Liver (tissue), 9 donors: ENCODE results near the gene CACNA1E. TPM values are rescaled to one million over a fixed set of nuclear protein-coding genes. Genes with fewer than 3 reads are reported as not detected.
A peak's percentile ranks its signal among the peaks of the same experiment; 100 is the strongest.

Experiments used
- DNase-seq: peaks from one replicate; pipeline ENCODE4 v3.0.0-alpha.2; 2017; ENCODE audit warnings: low spot score
- H3K27ac ChIP-seq, 2 donors: one replicate each; pipeline ENCODE4 v1.7.0; 2013; ENCODE audit warnings: inconsistent platforms in 2 of 2, low read length in 2 of 2, control low read depth in 1 of 2, low read depth in 1 of 2, mild to moderate bottlenecking in 1 of 2
- H3K27me3 ChIP-seq, 4 donors: one replicate each; pipeline versions ENCODE4 v1.6.1 to v1.7.0; 2013; ENCODE audit warnings: low read length in 3 of 4, inconsistent platforms in 1 of 4, mild to moderate bottlenecking in 1 of 4, moderate library complexity in 1 of 4; ENCODE audit not compliant: control insufficient read depth in 4 of 4, insufficient read depth in 4 of 4
- H3K36me3 ChIP-seq, 4 donors: one replicate each; pipeline versions ENCODE4 v1.6.1 to v1.7.0; 2013; ENCODE audit warnings: low read length in 3 of 4, mild to moderate bottlenecking in 3 of 4, low read depth in 1 of 4, moderate library complexity in 1 of 4; ENCODE audit not compliant: control insufficient read depth in 4 of 4, insufficient read depth in 3 of 4
- H3K4me1 ChIP-seq, 4 donors: one replicate each; pipeline versions ENCODE4 v1.6.1 to v1.7.0; 2013; ENCODE audit warnings: low read length in 3 of 4, mild to moderate bottlenecking in 3 of 4, moderate library complexity in 1 of 4; ENCODE audit not compliant: control insufficient read depth in 4 of 4, insufficient read depth in 4 of 4
- H3K4me3 ChIP-seq, 3 donors: one replicate each; pipeline versions ENCODE4 v1.6.1 to v1.7.0; 2013; ENCODE audit warnings: low read length in 3 of 3, control low read depth in 1 of 3, low read depth in 1 of 3, mild to moderate bottlenecking in 1 of 3
- H3K9ac ChIP-seq, 2 donors: one replicate each; pipeline ENCODE4 v1.7.0; 2013; ENCODE audit warnings: low read length in 2 of 2, mild to moderate bottlenecking in 2 of 2, moderate library complexity in 2 of 2, control low read depth in 1 of 2, low read depth in 1 of 2
- H3K9me3 ChIP-seq, 4 donors: one replicate each; pipeline versions ENCODE4 v1.6.1 to v1.7.0; 2013; ENCODE audit warnings: low read length in 3 of 4; ENCODE audit not compliant: control insufficient read depth in 4 of 4
- EGR1 ChIP-seq, 2 donors: IDR thresholded peaks; 2 replicates each; pipeline ENCODE4 v1.6.1; 2016 to 2018; ENCODE audit warnings: antibody characterized with exemption in 2 of 2, low read depth in 2 of 2
- FOXA1 ChIP-seq: IDR thresholded peaks from 2 replicates; pipeline ENCODE4 v1.6.1; 2016; ENCODE audit warnings: antibody characterized with exemption
- FOXA2 ChIP-seq: IDR thresholded peaks from 2 replicates; pipeline ENCODE4 v1.6.1; 2016; ENCODE audit warnings: antibody characterized with exemption
- GABPA ChIP-seq, 2 donors: IDR thresholded peaks in 1 of 2; conservative IDR thresholded peaks in 1 of 2; 2 replicates each; pipeline ENCODE4 v1.6.1; 2016; ENCODE audit warnings: antibody characterized with exemption in 2 of 2, mild to moderate bottlenecking in 1 of 2, moderate library complexity in 1 of 2
- HNF4A ChIP-seq, 2 donors: conservative IDR thresholded peaks; 2 replicates each; pipeline ENCODE4 v1.6.1; 2016; ENCODE audit warnings: antibody characterized with exemption in 2 of 2, mild to moderate bottlenecking in 2 of 2
- HNF4G ChIP-seq: IDR thresholded peaks from 2 replicates; pipeline ENCODE4 v1.6.1; 2016; ENCODE audit warnings: antibody characterized with exemption
- JUND ChIP-seq, 2 donors: IDR thresholded peaks; 2 replicates each; pipeline ENCODE4 v1.6.1; 2016; ENCODE audit warnings: antibody characterized with exemption in 2 of 2
- NR2F2 ChIP-seq: IDR thresholded peaks from 2 replicates; pipeline ENCODE4 v1.6.1; 2016; ENCODE audit warnings: antibody characterized with exemption
- RAD21 ChIP-seq, 2 donors: IDR thresholded peaks; 2 replicates each; pipeline ENCODE4 v1.6.1; 2016; ENCODE audit warnings: antibody characterized with exemption in 2 of 2, mild to moderate bottlenecking in 2 of 2
- RXRA ChIP-seq, 2 donors: IDR thresholded peaks; 2 replicates each; pipeline ENCODE4 v1.6.1; 2017 to 2018; ENCODE audit warnings: antibody characterized with exemption in 2 of 2, mild to moderate bottlenecking in 1 of 2
- SP1 ChIP-seq: IDR thresholded peaks from 2 replicates; pipeline ENCODE4 v1.6.1; 2018; ENCODE audit warnings: antibody characterized with exemption, mild to moderate bottlenecking
- TAF1 ChIP-seq: conservative IDR thresholded peaks from 2 replicates; pipeline ENCODE4 v1.6.1; 2016; ENCODE audit warnings: antibody characterized with exemption, mild to moderate bottlenecking
- YY1 ChIP-seq: IDR thresholded peaks from 2 replicates; pipeline ENCODE4 v1.6.1; 2016; ENCODE audit warnings: antibody characterized with exemption, mild to moderate bottlenecking
- WGBS: extraction: QIAGEN DNeasy Blood & Tissue Kit; methylation state at CpG from one replicate; pipeline ENCODE4 v1.1.7; 2013; 5-methylcytosine and 5-hydroxymethylcytosine counted together
- polyA plus RNA-seq, 2 donors: library from polyadenylated mRNA; stranded (reverse) in 1 of 2; unstranded in 1 of 2; fragments of 200-250 nt in 1 of 2; fragments of >200 nt in 1 of 2; fragmentation: Nextera tagmentation in 1 of 2; extraction: Ambion mirVana in 1 of 2; gene quantifications; one replicate each; pipeline versions ENCODE4 v1.2.1 to v1.2.3, GENCODE V29; 2013 to 2015
- total RNA-seq, 2 donors: library from RNA; depleted of rRNA; stranded (reverse); fragments of >200 nt; gene quantifications; one replicate each; pipeline ENCODE4 v1.2.3, GENCODE V29; 2014
- TF ChIP-seq, protein P1 (sequence below): IDR thresholded peaks from 2 replicates; pipeline ENCODE4 v1.6.1; 2016; ENCODE audit warnings: antibody characterized with exemption, mild to moderate bottlenecking
- TF ChIP-seq, protein P2 (sequence below): IDR thresholded peaks from 2 replicates; pipeline ENCODE4 v1.6.1; 2016; ENCODE audit warnings: antibody characterized with exemption
- TF ChIP-seq, protein P3 (sequence below): fragments of 150-350 bp; IDR thresholded peaks from 2 replicates; pipeline ENCODE4 v1.5.1; 2017; ENCODE audit warnings: improper control_type of control experiment, low read depth, low read length; ENCODE audit not compliant: missing input control
- TF ChIP-seq, protein P4 (sequence below): IDR thresholded peaks from 2 replicates; pipeline ENCODE4 v1.6.1; 2016; ENCODE audit warnings: antibody characterized with exemption
- TF ChIP-seq, protein P5 (sequence below): IDR thresholded peaks from 2 replicates; pipeline ENCODE4 v1.6.1; 2016; ENCODE audit warnings: antibody characterized with exemption
- donor health status: healthy.
- donor health status: healthy.
- donor health status: healthy.
- donor health status: healthy.
- donor health status: healthy.

Gene CACNA1E
- total and polyA plus RNA-seq, 4 donors = under 0.01 to 0.08 (median 0.01) TPM; not detected in 1

DNA sequence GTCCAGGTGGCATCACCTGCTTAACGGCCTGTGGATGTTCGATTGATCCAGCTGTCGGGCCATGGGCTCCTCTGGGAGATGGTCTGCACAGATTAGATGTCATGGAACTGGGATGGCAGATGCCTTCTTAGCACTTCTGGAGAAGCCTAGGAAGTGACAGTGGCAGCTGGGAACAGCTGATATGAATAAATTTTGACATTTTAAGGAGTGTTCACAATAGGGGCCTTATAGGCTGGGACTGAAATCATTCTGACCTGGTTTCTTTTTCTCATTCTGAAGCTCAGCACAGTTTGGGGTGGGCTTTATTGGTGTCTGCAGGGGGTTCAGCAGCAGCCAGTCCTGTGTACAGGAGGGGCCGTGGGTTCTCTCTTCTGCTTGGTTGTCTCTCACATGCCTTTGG lies 175.3 kb downstream of the CACNA1E start:
- Histone ChIP-seq H3K4me1 (peaks cover 0 to 10% (median 3%) of the 10 kb centered on the region in 4 donors), H3K36me3 (no peaks in the 10 kb centered on the region), H3K27me3 (no peaks in the 10 kb centered on the region), H3K9me3 (no peaks in the 10 kb centered on the region), H3K9ac (no peak overlapping the region), H3K4me3 (no peak overlapping the region), H3K27ac (no peak overlapping the region)
- WGBS = 94% methylated on average over 4 of the region's 4 CpGs
- DNase-seq = no peak
- TF ChIP-seq RAD21 (IDR thresholded peaks at IDR 0.05) (no peak), FOXA2 (no peak), SP1 (no peak), JUND (IDR thresholded peaks at IDR 0.05) (no peak), YY1 (no peak), GABPA (IDR thresholded peaks at IDR 0.05 in 1 of 2, conservative IDR thresholded peaks at IDR 0.05 in 1 of 2) (no peak), EGR1 (IDR thresholded peaks at IDR 0.05; ENCODE audit: low read depth in 2 of 2) (no peak), HNF4A (conservative IDR thresholded peaks at IDR 0.05) (no peak)
- TF ChIP-seq, protein P1, sequence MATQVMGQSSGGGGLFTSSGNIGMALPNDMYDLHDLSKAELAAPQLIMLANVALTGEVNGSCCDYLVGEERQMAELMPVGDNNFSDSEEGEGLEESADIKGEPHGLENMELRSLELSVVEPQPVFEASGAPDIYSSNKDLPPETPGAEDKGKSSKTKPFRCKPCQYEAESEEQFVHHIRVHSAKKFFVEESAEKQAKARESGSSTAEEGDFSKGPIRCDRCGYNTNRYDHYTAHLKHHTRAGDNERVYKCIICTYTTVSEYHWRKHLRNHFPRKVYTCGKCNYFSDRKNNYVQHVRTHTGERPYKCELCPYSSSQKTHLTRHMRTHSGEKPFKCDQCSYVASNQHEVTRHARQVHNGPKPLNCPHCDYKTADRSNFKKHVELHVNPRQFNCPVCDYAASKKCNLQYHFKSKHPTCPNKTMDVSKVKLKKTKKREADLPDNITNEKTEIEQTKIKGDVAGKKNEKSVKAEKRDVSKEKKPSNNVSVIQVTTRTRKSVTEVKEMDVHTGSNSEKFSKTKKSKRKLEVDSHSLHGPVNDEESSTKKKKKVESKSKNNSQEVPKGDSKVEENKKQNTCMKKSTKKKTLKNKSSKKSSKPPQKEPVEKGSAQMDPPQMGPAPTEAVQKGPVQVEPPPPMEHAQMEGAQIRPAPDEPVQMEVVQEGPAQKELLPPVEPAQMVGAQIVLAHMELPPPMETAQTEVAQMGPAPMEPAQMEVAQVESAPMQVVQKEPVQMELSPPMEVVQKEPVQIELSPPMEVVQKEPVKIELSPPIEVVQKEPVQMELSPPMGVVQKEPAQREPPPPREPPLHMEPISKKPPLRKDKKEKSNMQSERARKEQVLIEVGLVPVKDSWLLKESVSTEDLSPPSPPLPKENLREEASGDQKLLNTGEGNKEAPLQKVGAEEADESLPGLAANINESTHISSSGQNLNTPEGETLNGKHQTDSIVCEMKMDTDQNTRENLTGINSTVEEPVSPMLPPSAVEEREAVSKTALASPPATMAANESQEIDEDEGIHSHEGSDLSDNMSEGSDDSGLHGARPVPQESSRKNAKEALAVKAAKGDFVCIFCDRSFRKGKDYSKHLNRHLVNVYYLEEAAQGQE = no peak

DNA sequence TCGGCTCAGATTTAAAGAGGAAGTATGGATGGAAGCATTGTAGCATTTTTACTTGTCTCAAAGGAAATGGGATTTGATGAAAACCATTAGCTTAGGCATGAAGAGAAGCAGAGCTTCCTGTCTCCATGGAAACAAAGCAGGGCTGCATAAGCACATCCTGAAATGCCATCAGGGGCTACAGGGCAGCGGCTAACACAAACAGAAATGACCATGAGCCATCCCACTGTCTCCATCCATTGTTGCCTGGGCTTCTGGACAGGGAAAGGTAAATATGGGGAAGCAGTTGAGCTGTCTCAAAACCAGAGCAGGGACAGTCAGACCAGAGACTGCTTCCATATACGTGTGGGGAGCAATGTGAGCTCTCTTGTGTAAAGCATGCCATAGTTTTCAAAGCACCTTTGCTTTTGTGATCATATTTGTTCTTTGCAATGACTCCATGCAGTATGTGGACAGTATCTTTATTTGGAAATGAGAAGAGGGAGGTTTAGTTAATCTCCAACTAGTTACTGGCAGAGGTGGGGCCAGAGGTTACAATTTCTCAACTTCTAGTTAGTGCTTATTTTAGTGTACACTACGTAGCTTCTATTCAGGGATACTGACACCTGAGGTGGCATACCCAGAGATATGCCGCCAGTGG lies 176.1 kb downstream of the CACNA1E start:
- WGBS = 29% methylated on average over 5 of the region's 5 CpGs
- no peaks in the 10 kb centered on the region for H3K36me3 ChIP-seq
- H3K9ac ChIP-seq = no peak overlapping the region
- no peak for DNase-seq
- no peaks in the 10 kb centered on the region for H3K27me3 ChIP-seq
- H3K9me3 ChIP-seq = no peaks in the 10 kb centered on the region
- TF ChIP-seq NR2F2 = no peak
- TF ChIP-seq HNF4G = no peak
- TF ChIP-seq FOXA2 = peak; percentile 52
- peak; percentile 27 to 75 for TF ChIP-seq RXRA (IDR thresholded peaks at IDR 0.05)
- TF ChIP-seq GABPA (IDR thresholded peaks at IDR 0.05 in 1 of 2, conservative IDR thresholded peaks at IDR 0.05 in 1 of 2) = no peak
- no peak for TF ChIP-seq EGR1 (IDR thresholded peaks at IDR 0.05; ENCODE audit: low read depth in 2 of 2)
- TF ChIP-seq HNF4A (conservative IDR thresholded peaks at IDR 0.05) = peak; percentile 60 to 74
- TF ChIP-seq, protein P2, sequence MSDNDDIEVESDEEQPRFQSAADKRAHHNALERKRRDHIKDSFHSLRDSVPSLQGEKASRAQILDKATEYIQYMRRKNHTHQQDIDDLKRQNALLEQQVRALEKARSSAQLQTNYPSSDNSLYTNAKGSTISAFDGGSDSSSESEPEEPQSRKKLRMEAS = peak; percentile 14
- TF ChIP-seq RAD21 (IDR thresholded peaks at IDR 0.05) = peak; percentile 4 to 25
- TF ChIP-seq, protein P1 = peak; percentile 84
- TF ChIP-seq, protein P3, sequence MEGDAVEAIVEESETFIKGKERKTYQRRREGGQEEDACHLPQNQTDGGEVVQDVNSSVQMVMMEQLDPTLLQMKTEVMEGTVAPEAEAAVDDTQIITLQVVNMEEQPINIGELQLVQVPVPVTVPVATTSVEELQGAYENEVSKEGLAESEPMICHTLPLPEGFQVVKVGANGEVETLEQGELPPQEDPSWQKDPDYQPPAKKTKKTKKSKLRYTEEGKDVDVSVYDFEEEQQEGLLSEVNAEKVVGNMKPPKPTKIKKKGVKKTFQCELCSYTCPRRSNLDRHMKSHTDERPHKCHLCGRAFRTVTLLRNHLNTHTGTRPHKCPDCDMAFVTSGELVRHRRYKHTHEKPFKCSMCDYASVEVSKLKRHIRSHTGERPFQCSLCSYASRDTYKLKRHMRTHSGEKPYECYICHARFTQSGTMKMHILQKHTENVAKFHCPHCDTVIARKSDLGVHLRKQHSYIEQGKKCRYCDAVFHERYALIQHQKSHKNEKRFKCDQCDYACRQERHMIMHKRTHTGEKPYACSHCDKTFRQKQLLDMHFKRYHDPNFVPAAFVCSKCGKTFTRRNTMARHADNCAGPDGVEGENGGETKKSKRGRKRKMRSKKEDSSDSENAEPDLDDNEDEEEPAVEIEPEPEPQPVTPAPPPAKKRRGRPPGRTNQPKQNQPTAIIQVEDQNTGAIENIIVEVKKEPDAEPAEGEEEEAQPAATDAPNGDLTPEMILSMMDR = no peak
- peak in 1 of 2 donors; percentile 55 for TF ChIP-seq JUND (IDR thresholded peaks at IDR 0.05)
- TF ChIP-seq FOXA1 = peak; percentile 49
- TF ChIP-seq, protein P4, sequence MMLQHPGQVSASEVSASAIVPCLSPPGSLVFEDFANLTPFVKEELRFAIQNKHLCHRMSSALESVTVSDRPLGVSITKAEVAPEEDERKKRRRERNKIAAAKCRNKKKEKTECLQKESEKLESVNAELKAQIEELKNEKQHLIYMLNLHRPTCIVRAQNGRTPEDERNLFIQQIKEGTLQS = no peak
- TF ChIP-seq, protein P5, sequence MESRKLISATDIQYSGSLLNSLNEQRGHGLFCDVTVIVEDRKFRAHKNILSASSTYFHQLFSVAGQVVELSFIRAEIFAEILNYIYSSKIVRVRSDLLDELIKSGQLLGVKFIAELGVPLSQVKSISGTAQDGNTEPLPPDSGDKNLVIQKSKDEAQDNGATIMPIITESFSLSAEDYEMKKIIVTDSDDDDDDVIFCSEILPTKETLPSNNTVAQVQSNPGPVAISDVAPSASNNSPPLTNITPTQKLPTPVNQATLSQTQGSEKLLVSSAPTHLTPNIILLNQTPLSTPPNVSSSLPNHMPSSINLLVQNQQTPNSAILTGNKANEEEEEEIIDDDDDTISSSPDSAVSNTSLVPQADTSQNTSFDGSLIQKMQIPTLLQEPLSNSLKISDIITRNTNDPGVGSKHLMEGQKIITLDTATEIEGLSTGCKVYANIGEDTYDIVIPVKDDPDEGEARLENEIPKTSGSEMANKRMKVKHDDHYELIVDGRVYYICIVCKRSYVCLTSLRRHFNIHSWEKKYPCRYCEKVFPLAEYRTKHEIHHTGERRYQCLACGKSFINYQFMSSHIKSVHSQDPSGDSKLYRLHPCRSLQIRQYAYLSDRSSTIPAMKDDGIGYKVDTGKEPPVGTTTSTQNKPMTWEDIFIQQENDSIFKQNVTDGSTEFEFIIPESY = peak; percentile 68
- TF ChIP-seq YY1 = peak; percentile 93
- peak; percentile 79 for TF ChIP-seq SP1
- TF ChIP-seq TAF1 = peak; percentile 19
- peak overlapping the region; percentile 23 to 30 for H3K27ac ChIP-seq
- H3K4me3 ChIP-seq = no peak overlapping the region
- peaks cover 0 to 10% (median 3%) of the 10 kb centered on the region in 4 donors for H3K4me1 ChIP-seq
